ENCODE measurements around the gene DOCK4.
A peak's percentile ranks its signal among the peaks of the same experiment; 100 is the strongest.
"Not testable (repeated sequence)": the region's sequence is repeated elsewhere in the genome, so short reads cannot be mapped to it uniquely, and the experiment has no call there.

The DOCK4 gene

DNA sequence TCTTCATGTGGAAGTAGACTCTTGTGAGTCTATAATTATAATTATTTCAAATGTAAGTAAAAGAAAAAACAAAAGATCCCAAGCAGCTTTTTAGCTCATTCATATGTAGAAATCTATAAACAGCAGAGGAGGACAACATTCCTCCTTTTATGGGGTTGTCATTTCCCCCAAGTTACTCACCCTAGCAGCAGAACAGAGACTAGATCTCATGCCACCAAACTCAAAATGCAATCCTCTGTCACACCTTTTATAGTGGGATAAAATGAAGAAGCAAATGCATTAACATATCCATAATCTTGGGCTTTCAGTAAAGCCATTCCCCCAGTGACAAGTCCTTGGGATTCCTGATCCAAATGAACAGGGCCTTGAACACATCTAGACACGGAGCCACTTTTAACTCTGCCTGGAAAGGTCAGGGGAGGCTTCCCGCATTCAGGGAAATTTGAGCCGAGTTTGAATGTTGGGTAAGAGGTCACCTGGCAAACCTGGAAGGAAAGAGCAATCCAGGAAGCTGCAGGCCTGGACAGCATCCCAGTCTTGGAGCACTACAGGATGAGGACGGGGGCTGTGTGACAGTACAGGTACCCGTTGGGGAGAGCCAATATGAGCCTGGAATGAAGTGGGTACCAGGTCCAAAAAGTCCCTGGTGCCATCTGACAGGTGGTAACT is 76.4 kb downstream of the DOCK4 start:
- peak in 2 of 3 experiments; percentile 30 to 79 for DNase-seq

DNA sequence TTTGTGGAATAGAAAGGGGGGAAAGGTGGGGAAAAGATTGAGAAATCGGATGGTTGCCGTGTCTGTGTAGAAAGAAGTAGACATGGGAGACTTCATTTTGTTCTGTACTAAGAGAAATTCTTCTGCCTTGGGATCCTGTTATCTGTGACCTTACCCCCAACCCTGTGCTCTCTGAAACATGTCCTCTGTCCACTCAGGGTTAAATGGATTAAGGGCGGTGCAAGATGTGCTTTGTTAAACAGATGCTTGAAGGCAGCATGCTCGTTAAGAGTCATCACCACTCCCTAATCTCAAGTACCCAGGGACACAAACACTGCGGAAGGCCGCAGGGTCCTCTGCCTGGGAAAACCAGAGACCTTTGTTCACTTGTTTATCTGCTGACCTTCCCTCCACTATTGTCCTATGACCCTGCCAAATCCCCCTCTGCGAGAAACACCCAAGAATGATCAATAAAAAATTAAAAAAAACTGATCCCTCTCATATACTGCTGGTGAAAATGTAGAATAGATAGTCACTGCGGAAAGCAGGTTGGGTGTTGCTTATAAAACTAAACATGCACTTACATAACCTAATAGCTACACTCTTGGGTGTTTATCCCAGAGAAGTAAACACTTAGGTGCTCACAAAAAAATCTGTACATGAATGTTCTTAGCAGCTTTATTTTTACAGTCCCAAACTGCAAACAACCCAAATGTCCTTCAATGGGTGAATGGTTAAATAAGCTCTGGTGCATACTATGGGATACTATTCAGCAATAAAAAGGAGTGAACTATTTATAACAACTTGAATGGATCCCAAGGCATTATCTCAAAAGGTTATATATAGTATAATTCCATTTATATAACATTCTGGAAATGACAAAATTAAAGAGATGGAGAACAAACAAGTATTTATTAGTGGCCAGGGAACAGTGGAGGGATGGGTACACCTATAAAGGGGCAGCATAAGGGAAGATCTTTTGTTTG is 77.5 kb downstream of the DOCK4 start:
- DNase-seq: peak in 1 of 3 experiments; percentile 8

- not testable (repeated sequence) for DNase-seq
Measured at GRCh38 chr7:112128041-112128440, 78.2 kb downstream of the DOCK4 start.

- DNase-seq: no peak
Measured at GRCh38 chr7:112125250-112125649, 80.9 kb downstream of the DOCK4 start.

- no peak for DNase-seq
Measured at GRCh38 chr7:112124061-112124766, 82.0 kb downstream of the DOCK4 start.

GRCh38 chr7:112122798-112123197 is 83.4 kb downstream of the DOCK4 start:
- no peak for DNase-seq

DNA sequence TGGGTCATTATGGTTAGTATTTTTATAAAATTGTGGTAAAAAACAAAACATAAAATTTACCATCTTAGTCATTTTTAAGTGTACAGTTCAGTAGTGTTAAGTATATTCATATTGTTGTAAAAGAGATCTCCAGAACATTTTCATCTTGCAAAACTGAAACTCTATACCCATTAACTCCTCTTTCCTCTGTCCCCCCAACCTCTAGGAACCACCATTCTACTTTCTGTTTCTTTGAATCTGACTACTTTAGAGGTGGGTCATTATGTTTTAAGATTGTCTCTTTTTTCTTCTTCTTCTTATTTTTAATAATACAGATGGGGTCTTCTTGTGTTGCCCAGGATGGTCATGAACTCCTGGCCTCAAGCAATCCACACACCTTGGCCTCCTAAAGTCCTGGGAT is 84.1 kb downstream of the DOCK4 start:
- DNase-seq: no peak

- no peak for DNase-seq
Measured at GRCh38 chr7:112121318-112121717, 84.9 kb downstream of the DOCK4 start.

DNA sequence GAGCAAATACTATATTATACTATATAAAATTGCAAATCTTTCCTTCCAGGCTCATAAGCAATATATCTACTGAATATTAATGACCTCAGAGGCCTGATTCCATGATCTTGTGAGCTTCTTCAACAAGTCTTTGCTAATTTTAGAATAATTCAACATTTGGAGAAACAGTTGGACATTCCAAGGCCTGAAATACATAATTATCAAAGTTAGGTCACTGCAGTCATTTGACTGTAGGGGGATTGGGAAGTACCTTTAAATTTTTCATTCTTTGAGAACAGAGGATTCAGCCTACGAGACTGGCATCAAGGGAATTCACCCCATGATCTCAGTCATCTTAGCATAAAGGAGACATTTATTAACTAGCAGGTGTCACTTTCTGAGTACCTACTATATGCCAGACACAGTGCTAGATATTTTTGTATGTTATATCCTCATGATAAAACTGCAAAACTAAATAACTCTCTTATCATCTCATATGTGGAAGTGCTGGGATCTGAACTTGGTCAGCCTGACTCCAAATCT is 85.4 kb downstream of the DOCK4 start:
- DNase-seq: no peak

- DNase-seq: no peak
Measured at GRCh38 chr7:112118581-112119566, 87.3 kb downstream of the DOCK4 start.

DNA sequence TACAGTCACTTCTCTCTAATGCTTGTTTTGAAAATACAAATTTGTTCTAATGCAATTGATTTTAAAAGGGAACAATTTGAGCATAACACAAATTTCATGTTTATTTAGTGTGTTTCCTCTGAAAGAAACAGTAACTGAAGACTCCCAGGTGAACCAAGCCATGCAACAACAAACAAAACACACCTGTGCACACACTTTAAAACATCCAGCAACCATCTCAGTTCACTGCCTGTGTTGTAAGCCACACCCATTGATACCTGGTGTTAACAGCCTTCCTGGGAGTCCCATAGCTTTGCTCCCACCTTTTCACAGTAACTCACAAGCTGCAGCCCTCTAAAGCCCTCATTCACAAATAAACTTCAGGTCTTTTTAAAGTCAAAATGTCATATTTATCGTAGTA is 89.3 kb downstream of the DOCK4 start:
- peak; percentile 21 to 77 (median 42) for DNase-seq

DNA sequence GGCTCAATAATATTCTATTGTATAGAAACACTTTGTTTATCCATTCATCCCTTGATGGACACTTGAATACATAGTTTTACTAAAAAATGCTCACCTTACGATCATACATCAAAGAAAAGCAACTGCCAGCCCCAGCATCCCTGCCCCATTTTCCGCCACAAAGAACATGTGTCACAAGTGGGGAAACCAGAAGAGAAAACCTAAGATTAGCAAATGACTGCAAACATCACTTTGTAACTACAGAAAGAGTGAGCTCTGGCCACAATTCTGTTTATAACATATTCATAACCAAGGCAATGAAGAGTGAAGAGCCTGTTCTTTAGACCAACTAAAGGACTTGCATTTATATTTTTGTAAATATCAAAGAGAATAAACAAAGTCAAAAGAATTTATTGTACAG is 89.8 kb downstream of the DOCK4 start:
- no peak for DNase-seq

GRCh38 chr7:112115880-112116279 is 90.3 kb downstream of the DOCK4 start:
- DNase-seq: no peak

DNA sequence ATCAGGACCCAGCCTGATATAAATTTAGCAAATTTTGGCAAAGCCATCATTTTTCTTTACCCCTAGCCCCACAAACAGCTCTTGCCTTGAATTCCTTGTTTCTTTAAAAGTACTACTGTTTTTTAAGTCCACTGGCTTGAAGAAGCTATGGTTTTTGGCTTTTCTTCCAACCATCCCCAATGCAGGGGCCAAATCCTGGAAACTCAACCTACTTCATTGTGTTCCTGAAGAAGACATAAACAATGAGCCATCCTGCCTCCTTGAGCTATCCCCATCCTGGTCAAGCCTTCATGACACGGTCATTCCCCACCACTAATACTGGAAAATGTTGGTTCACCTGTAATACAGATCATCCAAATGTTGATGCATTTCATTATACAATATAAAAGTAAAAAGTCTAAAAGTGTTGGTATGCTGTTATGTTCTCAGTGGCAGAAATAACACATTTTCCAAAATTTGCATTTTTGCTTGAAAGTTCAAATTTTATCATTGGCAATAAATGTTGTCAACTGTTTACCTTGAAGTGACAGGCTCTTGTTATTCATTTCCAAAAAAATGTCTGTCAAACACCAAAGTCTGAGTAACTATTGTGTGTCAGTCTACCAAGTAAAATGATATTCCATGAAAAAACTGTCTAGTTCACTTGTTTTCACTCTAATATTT is 92.2 kb downstream of the DOCK4 start:
- no peak for DNase-seq

- no peak for DNase-seq
Measured at GRCh38 chr7:112112822-112113255, 93.4 kb downstream of the DOCK4 start.

DNA sequence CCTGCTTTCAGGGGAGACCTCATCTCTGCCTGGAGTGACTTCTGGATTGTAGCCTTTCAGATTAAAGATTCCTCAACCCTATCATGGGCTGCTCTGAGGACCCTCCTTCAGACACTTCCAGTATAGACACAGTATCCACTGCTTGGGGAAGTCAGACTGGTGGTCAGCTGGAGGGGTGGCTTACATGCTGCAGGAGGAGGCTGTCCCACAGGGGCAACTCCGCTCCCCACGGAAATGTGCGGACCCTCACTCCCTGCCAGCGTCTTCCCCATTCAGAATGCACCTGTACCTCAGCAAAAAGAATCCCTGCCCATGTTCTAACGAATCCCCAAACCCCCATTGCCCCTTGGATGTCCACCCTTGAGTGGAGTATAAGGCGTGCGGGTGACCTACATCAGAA is 95.5 kb downstream of the DOCK4 start:
- DNase-seq: no peak

GRCh38 chr7:112110175-112110574 is 96.0 kb downstream of the DOCK4 start:
- DNase-seq: no peak

DNA sequence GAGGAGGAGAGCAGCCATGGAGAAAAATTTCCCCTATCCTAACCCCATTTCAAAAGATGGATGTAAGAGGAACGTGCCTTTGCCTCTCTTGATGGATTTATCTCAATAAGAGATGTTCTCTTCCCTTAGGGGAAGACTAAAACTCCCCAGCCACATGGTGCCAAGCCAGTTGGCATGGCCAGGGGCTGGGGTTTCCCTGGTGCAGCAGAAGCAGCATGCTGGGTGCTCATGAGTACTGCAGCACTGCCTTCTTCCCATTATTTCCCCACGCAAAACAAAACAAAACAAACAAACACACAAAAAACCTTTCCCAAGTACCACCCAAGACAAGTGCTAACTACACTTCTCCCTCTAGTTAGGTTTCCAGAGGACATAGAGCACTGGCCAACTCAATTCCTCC is 97.2 kb downstream of the DOCK4 start:
- DNase-seq: no peak

DNA sequence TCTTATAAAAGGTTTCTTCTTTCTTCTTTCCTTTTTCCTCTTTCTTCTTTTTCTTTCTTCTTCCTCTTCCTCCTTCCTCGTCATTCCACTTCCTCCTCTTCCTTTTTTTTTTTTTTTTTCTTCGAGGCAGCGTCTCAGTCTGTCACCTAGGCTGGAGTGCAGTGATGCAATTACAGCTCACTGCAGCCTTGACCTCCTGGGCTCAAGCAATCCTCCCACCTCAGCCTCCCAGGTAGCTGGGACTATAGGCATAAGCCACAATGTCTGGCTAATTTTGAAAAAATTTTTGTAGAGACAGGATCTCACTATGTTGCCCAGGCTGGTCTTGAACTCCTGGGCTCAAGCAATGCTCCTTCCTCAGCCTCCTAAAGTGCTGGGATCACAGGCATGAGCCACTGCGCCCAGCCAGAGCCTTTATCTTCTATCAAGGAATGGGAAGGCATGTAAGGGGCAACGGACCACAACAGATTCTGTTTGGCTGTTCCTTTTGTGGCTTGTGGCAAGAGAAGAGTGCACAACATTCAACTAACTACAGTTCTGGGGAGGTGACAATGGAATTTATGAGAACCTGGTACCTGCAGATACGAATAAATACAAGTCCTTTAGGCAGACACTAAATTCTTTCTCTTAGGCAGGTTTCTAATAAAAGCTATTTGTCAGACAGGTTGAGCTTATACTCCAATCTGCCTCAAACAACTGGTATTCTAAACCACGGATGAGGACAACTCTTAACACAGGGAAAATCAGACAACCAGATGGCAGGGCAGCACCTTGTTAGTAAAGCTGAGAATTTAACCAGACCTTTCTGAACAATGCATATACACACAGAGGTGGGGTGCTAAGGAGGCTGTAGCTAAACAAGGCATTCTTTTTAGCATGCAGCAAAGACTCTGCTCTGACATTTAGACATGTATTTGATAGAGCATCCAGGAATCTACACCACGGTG is 100.3 kb downstream of the DOCK4 start:
- DNase-seq: no peak

GRCh38 chr7:112104120-112104519 is 102.1 kb downstream of the DOCK4 start:
- DNase-seq: peak in 2 of 3 experiments; percentile 65 to 94

All from NCI-H1417 (cell line).